HG03097 (cell line): Measurements from ENCODE around the gene ARHGEF12.

ENCODE experiments used
- ATAC-seq: cut with Tn5 transposase; IDR thresholded peaks from one replicate; pipeline ENCODE4 v1.9.1; 2021; ENCODE audit not compliant: unreplicated experiment, low FRiP score

Gene ARHGEF12

GRCh38 chr11:120383518-120384155 is 47.4 kb downstream of the ARHGEF12 start:
- no peak for ATAC-seq

GRCh38 chr11:120384476-120384875 is 48.3 kb downstream of the ARHGEF12 start:
- no peak for ATAC-seq

- no peak for ATAC-seq
Measured at GRCh38 chr11:120385110-120385509, 48.9 kb downstream of the ARHGEF12 start.

GRCh38 chr11:120385655-120386054 is 49.4 kb downstream of the ARHGEF12 start:
- ATAC-seq = no peak

GRCh38 chr11:120386318-120386717 is 50.1 kb downstream of the ARHGEF12 start:
- ATAC-seq = no peak

- ATAC-seq = no peak
Measured at GRCh38 chr11:120386774-120387371, 50.7 kb downstream of the ARHGEF12 start.

- ATAC-seq = no peak
Measured at GRCh38 chr11:120388261-120388660, 52.0 kb downstream of the ARHGEF12 start.

- ATAC-seq = no peak
Measured at GRCh38 chr11:120389693-120390584, 53.7 kb downstream of the ARHGEF12 start.

GRCh38 chr11:120390585-120390922 is 54.3 kb downstream of the ARHGEF12 start:
- ATAC-seq = no peak

GRCh38 chr11:120391292-120391691 is 55.1 kb downstream of the ARHGEF12 start:
- ATAC-seq = no peak

GRCh38 chr11:120391854-120392253 is 55.6 kb downstream of the ARHGEF12 start:
- ATAC-seq = no peak

- ATAC-seq = no peak
Measured at GRCh38 chr11:120392314-120392713, 56.1 kb downstream of the ARHGEF12 start.

- no peak for ATAC-seq
Measured at GRCh38 chr11:120392793-120393192, 56.6 kb downstream of the ARHGEF12 start.

- ATAC-seq = no peak
Measured at GRCh38 chr11:120394119-120394518, 57.9 kb downstream of the ARHGEF12 start.

GRCh38 chr11:120395778-120396177 is 59.6 kb downstream of the ARHGEF12 start:
- no peak for ATAC-seq

- ATAC-seq = no peak
Measured at GRCh38 chr11:120398132-120398531, 61.9 kb downstream of the ARHGEF12 start.

- no peak for ATAC-seq
Measured at GRCh38 chr11:120399307-120399706, 63.1 kb downstream of the ARHGEF12 start.

- no peak for ATAC-seq
Measured at GRCh38 chr11:120400564-120401364, 64.6 kb downstream of the ARHGEF12 start.

GRCh38 chr11:120401506-120401905 is 65.3 kb downstream of the ARHGEF12 start:
- ATAC-seq = no peak

- no peak for ATAC-seq
Measured at GRCh38 chr11:120403966-120404365, 67.8 kb downstream of the ARHGEF12 start.

GRCh38 chr11:120404495-120404894 is 68.3 kb downstream of the ARHGEF12 start:
- no peak for ATAC-seq
